OCI-LY3 (cell line): ENCODE data around the gene CHPF.
A peak's percentile ranks its signal among the peaks of the same experiment; 100 is the strongest.

Source experiments
- EZH2phosphoT487 ChIP-seq: fragments of 200-600 bp; shearing (Covaris generic); IDR thresholded peaks from 2 replicates; pipeline ENCODE4 v1.6.1; 2018; ENCODE audit warnings: antibody characterized with exemption, mixed run types, low read depth
- TF ChIP-seq, protein P1 (sequence below): fragments of 200-600, 300-600 bp; sonication (generic); IDR thresholded peaks from 2 replicates; pipeline ENCODE4 v1.5.1; 2014; ENCODE audit warnings: antibody characterized with exemption, low read length, low read depth

DNA sequence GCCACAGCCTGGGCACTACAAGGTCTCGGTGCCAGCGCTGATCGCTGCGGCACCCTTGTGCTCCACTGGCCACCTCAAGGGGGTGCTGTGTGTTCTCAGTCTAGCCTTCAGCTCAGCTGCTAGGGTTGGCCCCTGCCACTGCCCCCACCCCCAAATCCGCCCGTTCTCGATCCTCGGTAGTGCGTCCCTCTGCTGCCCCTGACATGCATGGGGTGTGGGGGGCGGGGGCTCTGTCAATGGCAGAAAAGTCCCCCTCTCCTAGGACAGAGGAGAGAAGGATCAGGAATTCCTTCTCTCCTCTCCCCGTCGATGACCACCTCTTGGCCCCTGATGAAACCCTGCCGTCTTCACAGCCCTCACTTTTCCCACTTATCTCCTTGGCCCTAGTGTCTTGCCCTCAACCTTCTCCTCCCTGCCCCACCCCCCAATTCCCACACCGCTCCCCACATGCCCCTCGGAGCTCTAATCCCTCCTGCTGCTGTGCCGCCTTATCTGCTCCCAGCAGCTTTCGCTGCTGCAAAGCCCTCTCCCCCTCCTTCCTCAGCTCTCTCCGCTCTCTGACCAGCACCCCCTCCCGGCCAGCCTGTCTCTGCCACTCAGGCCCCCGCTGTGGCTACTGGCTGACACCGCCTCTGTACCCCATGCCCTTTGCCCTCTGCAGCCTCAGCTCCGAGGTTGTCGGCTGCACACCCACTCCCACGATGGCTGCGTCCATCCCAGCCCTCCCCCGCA lies 33.7 kb downstream of the CHPF start:
- TF ChIP-seq, protein P1, sequence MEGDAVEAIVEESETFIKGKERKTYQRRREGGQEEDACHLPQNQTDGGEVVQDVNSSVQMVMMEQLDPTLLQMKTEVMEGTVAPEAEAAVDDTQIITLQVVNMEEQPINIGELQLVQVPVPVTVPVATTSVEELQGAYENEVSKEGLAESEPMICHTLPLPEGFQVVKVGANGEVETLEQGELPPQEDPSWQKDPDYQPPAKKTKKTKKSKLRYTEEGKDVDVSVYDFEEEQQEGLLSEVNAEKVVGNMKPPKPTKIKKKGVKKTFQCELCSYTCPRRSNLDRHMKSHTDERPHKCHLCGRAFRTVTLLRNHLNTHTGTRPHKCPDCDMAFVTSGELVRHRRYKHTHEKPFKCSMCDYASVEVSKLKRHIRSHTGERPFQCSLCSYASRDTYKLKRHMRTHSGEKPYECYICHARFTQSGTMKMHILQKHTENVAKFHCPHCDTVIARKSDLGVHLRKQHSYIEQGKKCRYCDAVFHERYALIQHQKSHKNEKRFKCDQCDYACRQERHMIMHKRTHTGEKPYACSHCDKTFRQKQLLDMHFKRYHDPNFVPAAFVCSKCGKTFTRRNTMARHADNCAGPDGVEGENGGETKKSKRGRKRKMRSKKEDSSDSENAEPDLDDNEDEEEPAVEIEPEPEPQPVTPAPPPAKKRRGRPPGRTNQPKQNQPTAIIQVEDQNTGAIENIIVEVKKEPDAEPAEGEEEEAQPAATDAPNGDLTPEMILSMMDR: peak; percentile 45
- TF ChIP-seq EZH2phosphoT487: no peak
